ENCODE data around the gene MFSD6.

GRCh38 chr2:190456833-190457232 is 48.7 kb downstream of the MFSD6 start:
- TF ChIP-seq CTCF (conservative IDR thresholded peaks at IDR 0.05) (no peak), ZFX (IDR thresholded peaks at IDR 0.05) (no peak)
